Peyer's patch (tissue), 4 donors: ENCODE results near the gene RAET1E. TPM values are rescaled to one million over a fixed set of nuclear protein-coding genes. Genes with fewer than 3 reads are reported as not detected.

Experiments
- DNase-seq, 3 donors: peaks; one replicate each; pipeline ENCODE4 v3.0.0-alpha.2; 2017 to 2019
- H3K27ac ChIP-seq, 4 donors: fragments of 200-600 bp; sonication (generic); one replicate each; pipeline ENCODE4 v1.5.1; 2016 to 2019
- H3K27me3 ChIP-seq, 2 donors: fragments of 200-600 bp; sonication (generic); one replicate each; pipeline ENCODE4 v1.5.1; 2019
- H3K36me3 ChIP-seq, 3 donors: fragments of 200-600 bp; sonication (generic); one replicate each; pipeline ENCODE4 v1.5.1; 2016 to 2019
- H3K4me1 ChIP-seq, 4 donors: fragments of 200-600 bp; sonication (generic); one replicate each; pipeline ENCODE4 v1.5.1; 2016 to 2019
- H3K4me3 ChIP-seq, 4 donors: fragments of 200-600 bp; sonication (generic); 1 replicate in 3 of 4; 2 replicates in 1 of 4; pipeline ENCODE4 v1.5.1; 2016 to 2019; ENCODE audit warnings: mild to moderate bottlenecking in 1 of 4
- H3K9me3 ChIP-seq, 4 donors: fragments of 200-600 bp; sonication (generic); one replicate each; pipeline ENCODE4 v1.5.1; 2016 to 2019; ENCODE audit warnings: mild to moderate bottlenecking in 1 of 4
- POLR2A ChIP-seq, 2 donors: fragments of 450-650 bp; IDR thresholded peaks; one replicate each; pipeline ENCODE4 v1.5.1; 2017; ENCODE audit warnings: antibody characterized with exemption in 2 of 2, mild to moderate bottlenecking in 2 of 2, moderate library complexity in 2 of 2
- total RNA-seq, 4 donors: library from RNA; depleted of rRNA; stranded (reverse); fragments of >200 nt; gene quantifications; one replicate each; pipeline ENCODE4 v1.1.0, GENCODE V29; 2016
- TF ChIP-seq, protein P1 (sequence below), 6 experiments: fragments of 450-650 bp in 4 of 6; fragments of 200-600 bp in 2 of 6; sonication (generic) in 1 of 6; IDR thresholded peaks; one replicate each; pipeline ENCODE4 v1.5.1; 2017 to 2019; ENCODE audit warnings: antibody characterized with exemption in 6 of 6, mild to moderate bottlenecking in 3 of 6, moderate library complexity in 1 of 6

The RAET1E gene
- total RNA-seq, 4 donors from 2014 or later: not detected

DNA sequence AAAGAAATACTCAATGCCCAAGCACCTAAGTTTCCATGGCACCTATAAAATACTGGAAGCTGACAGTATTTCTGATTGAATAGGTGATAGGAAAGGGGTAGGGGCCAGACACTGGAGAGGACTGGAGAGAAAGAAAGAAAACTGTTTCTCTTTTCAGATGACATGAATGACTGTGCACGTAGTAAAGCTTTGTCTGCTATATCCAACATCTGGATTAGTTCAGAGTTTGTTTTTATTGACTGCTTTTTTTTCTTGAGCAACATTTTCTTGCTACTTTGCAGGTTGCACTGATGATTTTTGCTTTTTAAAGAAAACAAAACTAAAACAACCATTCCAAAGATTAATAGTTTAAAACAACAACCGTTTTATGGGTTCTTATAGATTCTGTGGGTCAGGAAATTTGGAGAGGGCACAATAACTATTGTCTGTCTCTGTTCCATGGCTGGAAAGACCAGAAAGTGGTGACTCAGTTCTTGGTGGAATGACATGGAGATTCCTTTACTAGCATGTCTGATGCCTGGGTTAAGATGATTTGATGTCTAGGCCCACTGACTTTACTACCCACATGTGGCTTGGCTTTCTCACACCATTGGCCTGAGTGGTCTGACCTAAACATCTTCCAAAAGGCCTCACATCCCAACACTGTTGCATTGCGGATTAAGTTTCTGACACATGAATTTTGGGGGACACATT lies 21.5 kb downstream of the RAET1E start:
- TF ChIP-seq, protein P1, sequence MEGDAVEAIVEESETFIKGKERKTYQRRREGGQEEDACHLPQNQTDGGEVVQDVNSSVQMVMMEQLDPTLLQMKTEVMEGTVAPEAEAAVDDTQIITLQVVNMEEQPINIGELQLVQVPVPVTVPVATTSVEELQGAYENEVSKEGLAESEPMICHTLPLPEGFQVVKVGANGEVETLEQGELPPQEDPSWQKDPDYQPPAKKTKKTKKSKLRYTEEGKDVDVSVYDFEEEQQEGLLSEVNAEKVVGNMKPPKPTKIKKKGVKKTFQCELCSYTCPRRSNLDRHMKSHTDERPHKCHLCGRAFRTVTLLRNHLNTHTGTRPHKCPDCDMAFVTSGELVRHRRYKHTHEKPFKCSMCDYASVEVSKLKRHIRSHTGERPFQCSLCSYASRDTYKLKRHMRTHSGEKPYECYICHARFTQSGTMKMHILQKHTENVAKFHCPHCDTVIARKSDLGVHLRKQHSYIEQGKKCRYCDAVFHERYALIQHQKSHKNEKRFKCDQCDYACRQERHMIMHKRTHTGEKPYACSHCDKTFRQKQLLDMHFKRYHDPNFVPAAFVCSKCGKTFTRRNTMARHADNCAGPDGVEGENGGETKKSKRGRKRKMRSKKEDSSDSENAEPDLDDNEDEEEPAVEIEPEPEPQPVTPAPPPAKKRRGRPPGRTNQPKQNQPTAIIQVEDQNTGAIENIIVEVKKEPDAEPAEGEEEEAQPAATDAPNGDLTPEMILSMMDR (IDR thresholded peaks at IDR 0.05): no peak
- TF ChIP-seq POLR2A (IDR thresholded peaks at IDR 0.05): no peak
- Histone ChIP-seq H3K4me1 (no peaks in the 10 kb centered on the region), H3K9me3 (peaks cover 0 to 6% (median 0%) of the 10 kb centered on the region in 4 donors), H3K36me3 (no peaks in the 10 kb centered on the region), H3K4me3 (no peak overlapping the region), H3K27me3 (no peaks in the 10 kb centered on the region), H3K27ac (no peak overlapping the region)
- DNase-seq: no peak

DNA sequence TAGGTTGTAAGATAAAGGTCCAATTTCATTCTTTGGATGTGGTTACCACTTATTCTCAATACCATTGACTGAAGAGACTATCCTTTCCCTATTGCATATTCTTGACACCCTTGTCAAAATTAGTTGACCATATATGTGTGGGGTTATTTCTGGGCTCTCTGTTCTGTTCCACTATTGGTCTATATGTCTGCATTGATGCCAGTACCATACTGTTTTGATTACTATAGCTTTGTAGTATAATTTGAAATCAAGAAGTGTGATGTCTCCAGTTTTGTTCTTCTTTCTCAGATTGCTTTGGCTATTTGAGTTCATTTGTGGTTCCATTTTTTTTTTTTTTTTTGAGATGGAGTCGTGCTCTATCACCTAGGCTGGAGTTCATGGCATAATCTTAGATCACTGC lies 25.7 kb downstream of the RAET1E start:
- Histone ChIP-seq H3K9me3 (peaks cover 0 to 6% (median 0%) of the 10 kb centered on the region in 4 donors), H3K27ac (no peak overlapping the region), H3K27me3 (no peaks in the 10 kb centered on the region), H3K36me3 (no peaks in the 10 kb centered on the region), H3K4me3 (no peak overlapping the region), H3K4me1 (no peaks in the 10 kb centered on the region)
- no peak for DNase-seq
- TF ChIP-seq, protein P1 (IDR thresholded peaks at IDR 0.05): no peak

- Histone ChIP-seq H3K27ac (no peak overlapping the region), H3K36me3 (no peaks in the 10 kb centered on the region), H3K27me3 (no peaks in the 10 kb centered on the region), H3K9me3 (peaks cover 0 to 6% (median 0%) of the 10 kb centered on the region in 4 donors), H3K4me1 (no peaks in the 10 kb centered on the region), H3K4me3 (no peak overlapping the region)
- TF ChIP-seq, protein P1 (IDR thresholded peaks at IDR 0.05): no peak
- TF ChIP-seq POLR2A (IDR thresholded peaks at IDR 0.05): no peak
- DNase-seq: no peak
These were observed 26.7 kb downstream of the RAET1E start for GRCh38 chr6:149871182-149871581.

- no peaks in the 10 kb centered on the region for H3K36me3 ChIP-seq
- peaks cover 0 to 5% (median 2%) of the 10 kb centered on the region in 4 donors for H3K4me1 ChIP-seq
- H3K9me3 ChIP-seq: peaks cover 0 to 6% (median 0%) of the 10 kb centered on the region in 4 donors
- TF ChIP-seq, protein P1 (IDR thresholded peaks at IDR 0.05): no peak
- TF ChIP-seq POLR2A (IDR thresholded peaks at IDR 0.05): no peak
- no peak overlapping the region for H3K27ac ChIP-seq
- DNase-seq: no peak
- H3K27me3 ChIP-seq: no peaks in the 10 kb centered on the region
- H3K4me3 ChIP-seq: no peak overlapping the region
These were observed 28.5 kb downstream of the RAET1E start for GRCh38 chr6:149869275-149869892.

- TF ChIP-seq, protein P1 (IDR thresholded peaks at IDR 0.05): no peak
- TF ChIP-seq POLR2A (IDR thresholded peaks at IDR 0.05): no peak
- peaks cover 0 to 6% (median 0%) of the 10 kb centered on the region in 4 donors for H3K9me3 ChIP-seq
- H3K4me1 ChIP-seq: peaks cover 0 to 15% (median 4%) of the 10 kb centered on the region in 4 donors
- no peak for DNase-seq
- no peak overlapping the region for H3K4me3 ChIP-seq
- no peaks in the 10 kb centered on the region for H3K36me3 ChIP-seq
- no peaks in the 10 kb centered on the region for H3K27me3 ChIP-seq
- no peak overlapping the region for H3K27ac ChIP-seq
These were observed 29.9 kb downstream of the RAET1E start for GRCh38 chr6:149867876-149868640.
